ENCODE measurements around the gene C5orf15. TPM values are rescaled to one million over a fixed set of nuclear protein-coding genes. Genes with fewer than 3 reads are reported as not detected.

C5orf15 gene
- total RNA-seq, 1 experiment from 2014 or later = 63.2 TPM

GRCh38 chr5:133944263-133945185 is 23.9 kb downstream of the C5orf15 start:
- POLR2A ChIA-PET = no interaction called here
- peak; percentile 17 for DNase-seq (ENCODE audit: low read depth, low spot score)

GRCh38 chr5:133943475-133943817 is 25.0 kb downstream of the C5orf15 start:
- in situ Hi-C loops (cut with HindIII; ENCODE audit: low pct_unique_long_range_greater_than_20kb, low sequenced_read_pairs) (no loop called here), intact Hi-C loops (cut with micrococcal nuclease; ENCODE audit: unreplicated experiment) (loop anchor here (5.0 kb wide), 1 partner anchor 521 kb away; no protein-coding TSS in a partner anchor)
- H3K27ac ChIP-seq (ENCODE audit: low read length) = no peak overlapping the region
- no peak for TF ChIP-seq SIN3A (IDR thresholded peaks at IDR 0.05; ENCODE audit: borderline replicate concordance, insufficient read depth, low read depth, low read length)
- DNase-seq (ENCODE audit: low read depth, low spot score) (no peak), ATAC-seq (no peak)
- ChIA-PET CTCF (no interaction called here), POLR2A (no interaction called here)
- no peaks in the 10 kb centered on the region; the same call in 1 of the 2 replicates for H3K4me1 ChIP-seq (ENCODE audit: control insufficient read depth, insufficient read depth, low read length)
- no peaks in the 10 kb centered on the region for H3K36me3 ChIP-seq (ENCODE audit: control insufficient read depth, insufficient read depth, low read length)
- H3K4me3 ChIP-seq (ENCODE audit: low read depth in 2 of 2, low read length in 2 of 2) = no peak overlapping the region
- H3K27me3 ChIP-seq (ENCODE audit: control insufficient read depth, insufficient read depth, low read length) = no peaks in the 10 kb centered on the region
- BruUV-seq (replicated peaks) = no TSS peak
- H3K9me3 ChIP-seq (ENCODE audit: control insufficient read depth, insufficient read depth, low read depth, low read length) = no peaks in the 10 kb centered on the region

More at GRCh38 chr5:133944263-133945185, 23.9 kb downstream of the C5orf15 start:
- Histone ChIP-seq H3K36me3 (ENCODE audit: control insufficient read depth, insufficient read depth, low read length) (no peaks in the 10 kb centered on the region), H3K27ac (ENCODE audit: low read length) (no peak overlapping the region), H3K4me1 (ENCODE audit: control insufficient read depth, insufficient read depth, low read length) (no peaks in the 10 kb centered on the region), H3K4me3 (ENCODE audit: low read depth in 2 of 2, low read length in 2 of 2) (no peak overlapping the region), H3K27me3 (ENCODE audit: control insufficient read depth, insufficient read depth, low read length) (no peaks in the 10 kb centered on the region), H3K9me3 (ENCODE audit: control insufficient read depth, insufficient read depth, low read depth, low read length) (no peaks in the 10 kb centered on the region)
- CTCF ChIA-PET = interaction anchor here (0.6 kb wide), 1 partner anchor 1438 kb away, joined by 3 read pairs; no protein-coding TSS in a partner anchor
- intact Hi-C loops (cut with micrococcal nuclease; ENCODE audit: unreplicated experiment) = loop anchor here (5.0 kb wide), 1 partner anchor 522 kb away; no protein-coding TSS in a partner anchor
- BruUV-seq (replicated peaks) = no TSS peak
- ATAC-seq = peak; percentile 79
- TF ChIP-seq CTCF (IDR thresholded peaks at IDR 0.05) (peak; percentile 77), TCF7L2 (IDR thresholded peaks at IDR 0.05; ENCODE audit: low read depth, low read length) (no peak), POLR2AphosphoS5 (IDR thresholded peaks at IDR 0.05; ENCODE audit: low read depth, low read length) (no peak), REST (IDR thresholded peaks at IDR 0.05; ENCODE audit: insufficient read depth in 1 of 2, low read depth in 2 of 2, low read length in 1 of 2) (no peak)
- in situ Hi-C loops (cut with HindIII; ENCODE audit: low pct_unique_long_range_greater_than_20kb, low sequenced_read_pairs) = no loop called here
